Activated naive CD4-positive, alpha-beta T cell treated with anti-CD3 and anti-CD28 coated beads, Interleukin-2, amount 50 U/mL, for 72 hours (primary cell): ENCODE results near the gene ALG3. TPM values are rescaled to one million over a fixed set of nuclear protein-coding genes. Genes with fewer than 3 reads are reported as not detected.
A peak's percentile ranks its signal among the peaks of the same experiment; 100 is the strongest.

ENCODE experiments used
- ATAC-seq, 2 donors: fragments of 150-1000 bp; cut with Tn5 transposase; 2 replicates each; pipeline ENCODE4 v1.10.0; 2021; ENCODE audit warnings: mild to moderate bottlenecking in 2 of 2, moderate library complexity in 2 of 2
- DNase-seq, 2 donors: peaks; one replicate each; pipeline ENCODE4 v3.0.0; 2021 to 2022; ENCODE audit warnings: low spot score in 2 of 2
- H3K27ac Mint-ChIP-seq, 2 donors: one replicate each; pipeline ENCODE4 v1.8.0; 2022; ENCODE audit warnings: mild to moderate bottlenecking in 2 of 2, mixed read lengths in 2 of 2
- H3K36me3 Mint-ChIP-seq, 2 donors: one replicate each; pipeline ENCODE4 v1.8.0; 2022; ENCODE audit warnings: mixed read lengths in 2 of 2
- H3K9me3 Mint-ChIP-seq, 2 donors: one replicate each; pipeline ENCODE4 v1.8.0; 2022; ENCODE audit warnings: mixed read lengths in 2 of 2
- total RNA-seq, 2 donors: library from RNA; stranded (reverse); gene quantifications; one replicate each; pipeline ENCODE4 v1.2.3, GENCODE V29; 2022

Gene ALG3
- total RNA-seq, 2 donors from 2014 or later, result 35.5 to 35.8 TPM

DNA sequence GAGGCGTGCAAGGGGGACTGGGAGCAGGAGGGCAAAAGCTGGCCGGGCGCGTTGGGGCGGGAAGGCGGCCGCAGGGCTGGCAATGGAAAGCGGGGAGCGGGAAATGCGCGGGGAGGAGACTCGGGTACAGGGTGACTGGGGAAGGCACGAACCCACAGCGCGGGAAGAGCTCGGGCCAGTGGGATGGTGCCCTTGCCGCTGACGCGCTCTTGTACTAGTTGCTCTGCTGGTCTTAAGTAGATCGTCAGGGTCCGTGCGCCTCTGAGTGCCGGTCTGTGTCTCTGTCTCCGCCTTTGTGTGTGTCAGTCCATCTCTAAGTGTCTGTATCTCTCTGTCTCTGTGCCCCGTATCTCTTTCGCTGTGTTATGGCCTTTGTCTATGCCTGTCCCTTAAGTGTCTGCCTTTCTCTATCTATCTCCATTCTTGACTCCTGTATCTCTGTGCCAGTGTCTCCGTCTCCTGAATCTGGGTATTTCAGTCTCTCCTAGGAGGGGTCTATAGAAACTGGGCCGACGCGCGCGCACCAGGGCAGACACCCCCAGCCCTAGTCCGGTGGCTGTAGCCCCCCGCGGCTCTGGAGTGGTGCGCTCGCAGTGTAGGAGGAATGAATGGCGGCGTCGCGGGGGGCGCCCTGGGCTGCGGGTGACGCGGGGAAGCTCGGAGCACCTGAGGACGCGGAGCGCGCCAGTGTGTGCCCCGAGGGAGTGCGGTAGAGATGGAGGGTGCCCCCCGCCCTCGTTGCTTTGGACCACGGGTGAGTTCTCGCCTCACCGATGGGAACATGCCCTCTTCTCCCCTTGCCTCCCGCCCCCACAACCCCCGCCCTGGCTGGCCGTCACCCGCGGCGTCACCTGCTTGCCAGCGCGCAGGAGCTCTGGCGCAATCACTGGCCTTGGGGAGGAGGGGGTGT lies 13.3 kb upstream of the ALG3 start:
- ATAC-seq (peak; percentile 39 to 50), DNase-seq (peak in 1 of 2 donors; percentile 21)
- Mint-ChIP-seq H3K9me3 (peaks cover 0 to under 1% of the 10 kb centered on the region in 2 donors), H3K27ac (peak overlapping the region in 1 of 2 donors; percentile 21), H3K36me3 (peaks cover 0 to 15% of the 10 kb centered on the region in 2 donors)

DNA sequence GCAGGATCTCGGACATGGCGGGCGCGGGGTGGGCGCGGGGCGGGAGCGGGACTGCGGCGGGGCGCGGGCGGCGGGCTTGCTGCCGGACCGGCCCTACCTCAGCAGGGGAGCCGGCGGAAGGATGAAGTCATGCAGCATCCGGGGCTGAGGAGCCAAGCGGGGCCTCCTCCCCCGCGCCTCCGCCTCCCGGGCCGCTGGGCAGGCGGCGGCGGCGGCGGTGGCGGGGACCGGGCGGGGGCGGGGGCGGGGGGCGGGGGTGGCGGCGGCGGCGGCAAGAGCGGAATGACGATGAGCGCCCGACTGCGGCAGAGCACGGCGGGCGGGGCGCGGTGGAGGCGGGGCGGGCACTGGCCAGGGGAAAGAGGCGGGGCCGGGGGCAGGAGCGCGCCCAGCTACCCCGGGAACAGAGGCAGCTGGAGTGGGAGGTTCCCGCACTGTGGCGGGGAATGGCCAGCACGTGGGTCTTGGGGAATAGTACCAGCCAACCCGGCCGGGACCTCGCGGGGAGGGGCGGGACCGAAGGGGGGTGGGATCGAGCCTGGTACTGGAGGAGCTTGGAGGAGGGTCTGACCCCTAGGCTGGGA lies 12.6 kb upstream of the ALG3 start, which contains the start of gene CAMK2N2:
TSS of gene CAMK2N2 (minus strand) at position 284 of the 584 bp plus-strand sequence. CDS start at position 16, 268 bp downstream.
- DNase-seq, result peak; percentile 54 to 69
- ATAC-seq, result peak; percentile 70 to 74
- no peaks in the 10 kb centered on the region for H3K9me3 Mint-ChIP-seq
- H3K27ac Mint-ChIP-seq, result peak within 1 kb of the TSS; percentile 33 to 35
- peaks cover 0 to 15% of the 10 kb centered on the region in 2 donors for H3K36me3 Mint-ChIP-seq

DNA sequence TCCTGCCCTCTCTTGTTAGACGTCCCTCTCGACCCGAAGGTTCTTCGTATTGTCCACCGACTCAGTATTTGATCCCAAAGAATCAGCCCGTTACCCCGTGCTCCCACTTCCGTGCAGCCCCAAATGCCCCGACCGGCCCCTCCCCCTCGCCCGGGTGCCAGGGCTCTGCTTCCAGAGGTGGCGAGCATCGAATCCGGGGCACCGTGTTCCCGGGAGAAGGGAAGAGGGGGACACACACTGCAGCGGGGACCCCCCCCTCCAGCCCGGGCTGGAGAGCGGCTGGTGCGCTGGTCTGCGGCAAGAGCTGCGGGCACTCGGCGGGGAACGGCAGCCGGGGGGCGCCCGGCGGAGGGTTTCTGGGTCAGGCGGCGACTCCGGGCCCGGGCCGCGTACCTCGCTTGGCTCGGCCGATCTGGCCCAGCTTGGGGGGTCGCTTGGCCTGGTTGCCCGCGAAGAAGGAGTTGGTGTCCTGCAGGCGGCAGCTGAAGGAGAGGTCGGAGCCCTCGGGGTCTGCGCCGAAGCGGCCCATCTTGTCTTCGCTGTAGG lies 12.0 kb upstream of the ALG3 start:
- DNase-seq, result peak in 1 of 2 donors; percentile 17
- Mint-ChIP-seq H3K36me3 (peaks cover 0 to 15% of the 10 kb centered on the region in 2 donors), H3K27ac (peak overlapping the region; percentile 33 to 35), H3K9me3 (no peaks in the 10 kb centered on the region)
- no peak for ATAC-seq

DNA sequence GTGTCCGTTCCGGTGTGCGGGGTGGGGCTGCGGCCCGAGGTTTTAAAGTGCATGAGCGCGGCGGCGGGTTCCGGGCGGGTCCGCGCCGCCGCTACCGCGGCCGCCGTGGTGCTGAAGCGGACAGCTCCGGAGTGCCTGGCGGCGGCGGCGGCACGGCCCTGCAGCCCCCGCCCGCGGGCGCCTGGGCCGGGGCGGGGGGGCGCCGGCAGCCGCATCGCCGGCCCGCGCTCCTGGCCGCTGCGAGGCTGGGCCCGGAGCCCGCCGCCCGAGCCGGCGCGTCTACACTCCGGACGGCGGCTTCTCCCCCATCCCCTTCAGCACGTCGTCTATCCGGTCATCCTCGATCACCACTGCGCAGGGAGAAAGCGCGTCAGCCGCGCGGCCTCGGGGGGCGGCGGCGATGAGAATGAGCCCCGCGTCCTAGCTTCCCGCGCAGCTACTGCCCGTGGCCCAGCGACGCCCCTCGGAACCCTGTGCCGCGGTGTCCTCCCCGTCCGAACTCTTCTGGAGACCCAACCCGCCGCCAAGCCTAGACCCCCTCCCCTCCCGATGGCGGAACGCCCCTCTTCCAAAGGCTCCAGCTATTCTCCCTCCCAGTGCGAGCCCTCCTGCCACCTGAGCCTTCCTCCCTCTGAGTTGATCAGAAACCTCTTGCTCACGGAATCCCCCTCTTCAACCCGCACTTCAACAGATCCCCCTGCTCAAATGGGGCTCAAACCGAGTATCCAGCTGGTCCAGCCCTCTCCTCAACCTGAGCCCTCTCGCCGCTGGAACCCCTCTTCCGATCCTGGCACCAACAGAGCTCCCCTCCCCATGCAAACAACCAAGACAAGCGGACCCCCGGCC lies 11.3 kb upstream of the ALG3 start:
- Mint-ChIP-seq H3K27ac (peak overlapping the region; percentile 33 to 35), H3K36me3 (peaks cover 0 to 15% of the 10 kb centered on the region in 2 donors), H3K9me3 (no peaks in the 10 kb centered on the region)
- peak in 1 of 2 donors; percentile 49 for DNase-seq
- peak in 1 of 2 donors; percentile 41 for ATAC-seq

DNA sequence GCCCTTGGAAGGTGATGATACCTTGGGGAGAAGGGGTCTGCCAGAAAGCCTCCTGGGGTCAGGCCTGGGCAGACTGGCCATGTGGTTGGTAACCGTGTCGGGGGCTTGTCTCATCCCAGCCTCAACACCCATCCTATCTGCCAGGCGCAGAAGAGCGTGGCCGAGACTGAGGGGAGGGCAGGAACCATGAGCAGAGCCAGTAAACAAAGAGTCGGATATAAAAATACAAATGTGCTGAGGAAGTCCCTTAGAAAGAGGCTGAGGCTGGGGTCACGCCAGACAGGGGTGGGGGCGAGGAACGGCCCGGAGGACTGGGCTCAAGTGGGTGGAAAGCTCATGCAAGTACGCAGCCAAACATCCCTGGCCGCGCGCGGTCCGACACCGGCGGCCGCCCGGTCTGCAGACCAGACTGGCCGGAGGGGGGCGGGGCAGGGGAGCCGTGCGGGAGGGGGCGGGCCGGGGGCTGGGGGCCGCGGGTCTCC lies 10.7 kb upstream of the ALG3 start:
- Mint-ChIP-seq H3K9me3 (no peaks in the 10 kb centered on the region), H3K27ac (no peak overlapping the region), H3K36me3 (peaks cover 0 to 15% of the 10 kb centered on the region in 2 donors)
- no peak for DNase-seq
- ATAC-seq, result no peak

DNA sequence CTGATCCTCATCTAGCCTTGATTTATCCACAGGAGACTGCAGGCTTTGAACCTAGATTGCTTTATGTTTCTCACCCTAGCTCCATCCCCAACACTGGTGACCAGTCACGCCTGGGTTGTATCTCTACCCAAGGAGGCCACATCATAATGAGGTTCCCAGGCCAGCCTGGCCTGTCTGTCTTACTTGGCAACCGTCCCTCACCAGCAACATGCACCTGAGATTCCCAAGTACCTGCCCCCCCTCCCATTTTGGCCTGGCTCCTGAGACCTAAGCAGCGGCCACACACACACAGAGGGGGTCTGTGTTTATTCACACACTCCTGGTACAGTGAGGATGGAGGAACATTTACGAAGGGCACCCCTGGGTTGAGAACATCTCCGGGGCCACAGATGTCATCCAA lies 10.2 kb upstream of the ALG3 start:
- no peak for ATAC-seq
- DNase-seq, result no peak
- H3K36me3 Mint-ChIP-seq, result peaks cover 0 to 15% of the 10 kb centered on the region in 2 donors
- H3K27ac Mint-ChIP-seq, result no peak overlapping the region
- H3K9me3 Mint-ChIP-seq, result no peaks in the 10 kb centered on the region

DNA sequence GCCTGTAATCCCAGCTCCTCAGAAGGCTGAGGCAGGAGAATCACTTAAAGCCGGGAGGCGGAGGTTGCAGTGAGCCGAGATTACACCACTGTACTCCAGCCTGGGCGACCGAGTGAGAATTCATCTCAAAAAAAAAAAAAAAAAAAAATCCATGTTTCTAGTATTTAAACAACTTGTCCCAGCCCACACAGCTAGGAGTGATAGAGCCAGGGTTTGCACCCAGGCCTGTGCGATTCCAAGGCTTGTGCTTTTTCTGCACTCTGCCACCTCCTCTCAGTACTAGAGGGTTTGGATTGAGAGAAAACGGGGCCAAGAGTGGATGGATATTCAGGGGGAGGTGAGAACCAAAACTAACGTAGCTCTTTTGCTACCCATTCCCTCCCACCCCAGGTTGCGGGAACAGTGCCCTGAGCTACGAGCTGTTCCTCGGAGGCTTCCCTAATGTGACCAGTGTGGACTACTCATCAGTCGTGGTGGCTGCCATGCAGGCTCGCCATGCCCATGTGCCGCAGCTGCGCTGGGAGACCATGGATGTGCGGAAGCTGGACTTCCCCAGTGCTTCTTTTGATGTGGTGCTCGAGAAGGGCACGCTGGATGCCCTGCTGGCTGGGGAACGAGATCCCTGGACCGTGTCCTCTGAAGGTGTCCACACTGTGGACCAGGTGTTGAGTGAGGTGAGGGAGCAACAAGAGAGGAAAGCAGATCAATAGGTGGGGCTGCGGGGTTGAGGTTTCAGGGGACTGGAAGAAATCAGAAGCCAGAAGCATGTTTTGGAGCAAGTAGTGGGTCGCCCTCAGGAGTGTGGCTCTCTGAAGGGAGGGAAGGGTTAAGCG lies 8.5 kb upstream of the ALG3 start:
- DNase-seq (no peak), ATAC-seq (no peak)
- Mint-ChIP-seq H3K27ac (no peak overlapping the region), H3K9me3 (no peaks in the 10 kb centered on the region), H3K36me3 (peaks cover 0 to 10% of the 10 kb centered on the region in 2 donors)

DNA sequence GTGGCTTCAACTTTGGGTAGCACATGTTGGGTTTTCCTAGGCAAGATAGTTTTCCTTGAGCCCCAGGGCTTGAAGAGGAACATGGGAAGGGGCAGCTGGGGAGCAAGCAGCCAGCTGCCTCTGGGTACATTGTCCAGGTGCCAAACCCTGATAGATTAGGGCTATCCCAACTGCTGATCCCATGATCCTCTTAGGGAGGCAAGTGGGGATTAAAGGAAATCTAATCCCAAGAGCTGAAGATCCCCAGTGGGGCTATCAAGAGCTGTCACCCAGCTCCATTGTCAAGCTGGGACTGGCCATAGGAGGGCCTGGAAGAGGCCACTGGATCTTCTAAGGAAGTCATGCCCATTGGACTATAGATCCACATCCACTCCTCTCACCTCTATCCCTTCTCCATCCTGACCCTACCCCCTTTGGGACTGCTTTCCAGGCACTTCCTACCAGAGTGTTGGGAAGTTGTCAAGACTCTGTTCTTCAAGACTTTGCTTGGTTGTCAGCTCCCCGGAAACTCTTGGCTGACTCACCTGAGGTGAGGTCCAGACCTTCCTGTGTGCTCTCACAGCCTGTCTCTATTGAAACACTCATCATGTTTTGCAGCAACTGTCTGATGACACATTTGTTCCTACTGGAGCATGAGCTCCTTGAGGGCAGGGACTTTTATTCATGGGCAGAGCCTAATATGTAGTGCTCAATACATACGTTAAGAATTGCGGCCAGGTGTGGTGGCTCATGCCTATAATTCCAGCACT lies 6.7 kb upstream of the ALG3 start:
- ATAC-seq (peak; percentile 75 to 95), DNase-seq (peak in 1 of 2 donors; percentile 63)
- Mint-ChIP-seq H3K9me3 (no peaks in the 10 kb centered on the region), H3K27ac (peak overlapping the region; percentile 39 to 92), H3K36me3 (peaks cover 0 to 5% of the 10 kb centered on the region in 2 donors)

DNA sequence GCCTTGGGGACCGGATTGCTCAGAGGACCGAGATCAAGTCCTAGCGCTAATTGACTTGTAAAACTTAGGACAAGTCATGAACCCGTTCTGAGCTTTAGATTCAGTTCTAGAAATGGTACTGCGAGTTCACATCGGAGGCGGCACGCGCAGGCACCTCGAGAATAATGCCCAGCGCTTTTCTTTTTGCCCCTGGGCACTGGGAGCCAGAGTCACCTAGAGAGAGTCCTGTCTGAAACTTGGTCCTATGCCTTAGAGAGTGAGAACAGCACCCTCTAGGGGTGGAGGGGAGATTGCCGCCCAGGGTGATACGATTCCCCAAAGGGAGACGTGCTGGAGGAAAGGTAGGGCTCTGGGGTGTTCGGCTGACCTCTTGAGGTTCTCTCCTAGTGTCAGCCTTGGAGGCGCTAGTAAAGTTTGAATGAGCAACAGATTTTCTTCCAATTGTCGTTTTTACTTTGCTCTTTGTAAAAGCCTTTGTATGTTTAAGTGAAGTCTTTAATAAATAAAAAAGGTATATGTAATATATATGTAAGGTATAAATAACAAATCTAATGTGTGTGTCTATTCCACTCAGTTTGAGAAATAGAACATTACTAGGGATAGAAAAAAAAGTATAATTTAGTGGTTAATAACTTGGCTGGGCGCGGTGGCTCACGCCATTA lies 1.5 kb upstream of the ALG3 start:
- Mint-ChIP-seq H3K9me3 (no peaks in the 10 kb centered on the region), H3K36me3 (peaks cover 0 to 7% of the 10 kb centered on the region in 2 donors), H3K27ac (peak overlapping the region; percentile 99)
- peak; percentile 67 to 73 for ATAC-seq
- DNase-seq, result peak; percentile 88 to 95

DNA sequence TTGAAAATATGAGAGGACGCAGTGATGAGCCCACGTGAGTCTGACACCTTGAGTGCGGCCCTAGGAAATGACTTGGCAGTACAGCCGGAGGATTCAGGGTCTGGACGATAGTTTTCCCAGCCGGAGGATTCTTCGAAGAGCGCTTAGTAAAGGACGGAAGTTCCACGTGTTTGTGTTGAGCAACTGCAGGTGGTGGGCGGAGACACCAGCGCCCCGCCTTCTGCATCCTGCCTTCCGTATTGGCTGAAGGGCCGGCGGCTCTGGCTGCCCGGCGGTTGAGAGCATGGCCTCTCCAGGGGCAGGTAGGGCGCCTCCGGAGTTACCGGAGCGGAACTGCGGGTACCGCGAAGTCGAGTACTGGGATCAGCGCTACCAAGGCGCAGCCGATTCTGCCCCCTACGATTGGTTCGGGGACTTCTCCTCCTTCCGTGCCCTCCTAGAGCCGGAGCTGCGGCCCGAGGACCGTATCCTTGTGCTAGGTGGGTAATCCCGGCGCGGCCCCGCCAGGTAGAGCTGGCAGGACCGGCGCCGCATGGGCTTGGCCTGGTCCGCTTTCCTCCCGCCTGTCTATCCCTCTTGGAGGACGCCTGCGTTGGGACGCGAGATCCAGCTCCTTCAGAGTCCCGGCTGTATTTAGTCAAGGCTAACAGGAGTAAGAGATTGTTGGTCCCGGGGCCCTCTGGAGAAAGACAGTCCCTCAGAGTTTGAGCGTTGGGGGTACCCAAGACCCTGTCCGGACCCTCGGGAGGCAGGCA lies 827 bp upstream of the ALG3 start, which contains the start of gene EEF1AKMT4:
TSS of gene EEF1AKMT4 (plus strand) at position 261 of the 755 bp plus-strand sequence. CDS start at position 284, 23 bp downstream.
- peaks cover 0 to 13% of the 10 kb centered on the region in 2 donors for H3K36me3 Mint-ChIP-seq
- peak; percentile 91 to 93 for ATAC-seq
- peak; percentile 94 to 96 for DNase-seq
- no peaks in the 10 kb centered on the region for H3K9me3 Mint-ChIP-seq
- peak within 1 kb of the TSS; percentile 99 for H3K27ac Mint-ChIP-seq

DNA sequence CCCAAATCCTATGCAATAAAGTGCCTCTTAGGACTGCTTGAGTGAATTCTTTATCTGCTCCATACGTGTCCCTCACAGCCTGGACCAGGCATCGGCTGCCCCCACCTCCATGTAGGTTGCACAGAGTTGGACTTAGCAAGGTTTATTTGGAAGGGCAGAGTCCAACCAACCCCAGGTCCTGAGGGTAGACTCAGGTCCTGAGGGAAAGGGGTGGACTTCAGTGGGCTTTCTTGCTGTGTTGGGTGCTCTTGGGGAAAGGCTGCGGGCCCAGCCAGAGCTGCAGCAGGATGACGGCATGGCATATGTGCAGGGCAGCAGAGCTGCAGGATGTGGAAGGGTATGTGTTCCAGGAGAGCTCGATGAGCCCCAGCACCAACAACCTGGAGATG lies 6.5 kb downstream of the ALG3 start:
- H3K36me3 Mint-ChIP-seq, result peaks cover 0 to 9% of the 10 kb centered on the region in 2 donors
- no peaks in the 10 kb centered on the region for H3K9me3 Mint-ChIP-seq
- ATAC-seq (peak in 1 of 2 donors; percentile 8), DNase-seq (no peak)
- no peak overlapping the region for H3K27ac Mint-ChIP-seq

DNA sequence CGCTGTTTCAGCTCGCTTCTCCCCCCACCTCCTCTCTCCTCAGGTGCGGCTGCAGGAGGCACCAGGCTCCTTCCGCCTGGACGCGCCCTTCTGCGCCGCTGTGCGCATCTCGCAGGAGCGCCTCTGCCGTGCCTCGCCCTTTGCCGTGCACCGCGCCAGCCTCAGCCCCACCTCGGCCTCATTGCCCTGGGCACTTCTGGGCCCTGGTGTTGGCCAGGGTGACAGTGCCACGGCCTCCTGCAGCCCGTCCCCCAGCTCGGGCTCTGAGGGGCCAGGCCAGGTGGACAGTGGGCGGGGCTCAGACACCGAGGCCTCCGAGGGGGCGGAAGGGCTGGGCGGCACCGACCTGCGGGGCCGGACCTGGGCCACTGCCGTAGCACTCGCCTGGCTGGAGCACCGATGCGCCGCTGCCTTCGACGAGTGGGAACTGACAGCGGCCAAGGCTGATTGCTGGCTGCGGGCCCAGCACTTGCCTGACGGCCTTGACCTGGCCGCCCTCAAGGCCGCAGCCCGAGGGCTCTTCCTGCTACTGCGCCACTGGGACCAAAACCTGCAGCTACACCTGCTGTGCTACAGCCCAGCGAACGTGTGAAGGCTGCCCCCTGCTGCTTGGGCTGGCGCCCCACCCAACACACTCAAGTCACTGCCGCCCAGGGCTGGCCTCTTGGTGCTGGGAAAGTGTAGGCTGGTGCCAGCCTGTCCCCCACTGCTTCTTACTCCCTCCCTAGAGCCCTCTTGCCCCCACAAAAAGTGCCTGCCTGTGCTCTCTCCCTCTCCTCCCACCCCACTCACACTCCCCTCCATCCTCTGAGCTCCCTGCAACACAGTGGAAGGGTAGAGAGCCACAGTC lies 7.1 kb downstream of the ALG3 start:
- Mint-ChIP-seq H3K9me3 (no peaks in the 10 kb centered on the region), H3K36me3 (peaks cover 0 to 9% of the 10 kb centered on the region in 2 donors), H3K27ac (no peak overlapping the region)
- ATAC-seq (peak; percentile 30 to 69), DNase-seq (no peak)

DNA sequence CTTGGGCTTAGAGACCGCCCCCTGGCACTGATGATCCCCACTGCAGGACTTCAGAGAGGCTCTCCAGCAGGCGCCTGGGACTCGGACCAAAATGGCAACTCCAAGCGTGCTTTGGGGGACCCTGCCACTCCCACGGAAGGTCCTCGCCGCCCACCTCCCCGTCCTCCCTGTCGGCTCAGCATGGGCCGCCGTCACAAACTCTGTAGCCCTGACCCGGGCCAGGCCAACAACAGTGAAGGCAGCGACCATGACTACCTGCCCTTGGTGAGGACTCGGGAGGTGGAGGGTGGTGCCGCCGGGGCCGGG lies 7.7 kb downstream of the ALG3 start:
- Mint-ChIP-seq H3K9me3 (no peaks in the 10 kb centered on the region), H3K36me3 (peaks cover 0 to 9% of the 10 kb centered on the region in 2 donors), H3K27ac (no peak overlapping the region)
- ATAC-seq, result no peak
- no peak for DNase-seq
